Effector memory CD4-positive, alpha-beta T cell (primary cell): ENCODE measurements around the gene SLC16A3.

ENCODE experiments used
- DNase-seq, 3 donors: peaks; one replicate each; pipeline ENCODE4 v3.0.0-alpha.2; 2020
- H3K27ac ChIP-seq: 2 replicates; pipeline ENCODE4 v1.7.0; 2013; ENCODE audit warnings: mild to moderate bottlenecking, low read length, moderate library complexity; ENCODE audit not compliant: insufficient read depth, poor library complexity, severe bottlenecking
- H3K27me3 ChIP-seq: replicated peaks from 2 replicates; pipeline ENCODE4 v1.7.0; 2013; ENCODE audit warnings: mild to moderate bottlenecking, low read length; ENCODE audit not compliant: insufficient read depth, control insufficient read depth, poor library complexity, severe bottlenecking
- H3K36me3 ChIP-seq: 2 replicates; pipeline ENCODE4 v1.7.0; 2013; ENCODE audit warnings: mild to moderate bottlenecking, low read length, moderate library complexity; ENCODE audit not compliant: control insufficient read depth, insufficient read depth
- H3K4me1 ChIP-seq: 2 replicates; pipeline ENCODE4 v1.7.0; 2013; ENCODE audit warnings: low read length, mild to moderate bottlenecking; ENCODE audit not compliant: control insufficient read depth, insufficient read depth, poor library complexity, severe bottlenecking
- H3K4me3 ChIP-seq: 2 replicates; pipeline ENCODE4 v1.7.0; 2013; ENCODE audit warnings: low read length, low read depth, mild to moderate bottlenecking; ENCODE audit not compliant: insufficient read depth, poor library complexity, severe bottlenecking
- H3K9me3 ChIP-seq: 2 replicates; pipeline ENCODE4 v1.7.0; 2013; ENCODE audit warnings: mild to moderate bottlenecking, low read length, moderate library complexity; ENCODE audit not compliant: control insufficient read depth

Gene SLC16A3

GRCh38 chr17:82230609-82231311 is 1.9 kb downstream of the SLC16A3 start:
- DNase-seq: peak; percentile 32 to 60 (median 50)
- no peaks in the 10 kb centered on the region for H3K27me3 ChIP-seq
- H3K27ac ChIP-seq: peak overlapping the region; percentile 45
- H3K36me3 ChIP-seq: no peaks in the 10 kb centered on the region
- peaks cover 37% of the 10 kb centered on the region for H3K4me1 ChIP-seq
- peak overlapping the region; percentile 55 for H3K4me3 ChIP-seq
- no peaks in the 10 kb centered on the region for H3K9me3 ChIP-seq

GRCh38 chr17:82231312-82231561 is 2.4 kb downstream of the SLC16A3 start:
- peak overlapping the region; percentile 45 for H3K27ac ChIP-seq
- H3K36me3 ChIP-seq: no peaks in the 10 kb centered on the region
- DNase-seq: no peak
- H3K27me3 ChIP-seq: no peaks in the 10 kb centered on the region
- peaks cover 42% of the 10 kb centered on the region for H3K4me1 ChIP-seq
- no peaks in the 10 kb centered on the region for H3K9me3 ChIP-seq
- peak overlapping the region; percentile 55 for H3K4me3 ChIP-seq

GRCh38 chr17:82231562-82232321 is 2.9 kb downstream of the SLC16A3 start:
- no peaks in the 10 kb centered on the region for H3K27me3 ChIP-seq
- no peaks in the 10 kb centered on the region for H3K36me3 ChIP-seq
- no peaks in the 10 kb centered on the region for H3K9me3 ChIP-seq
- peak overlapping the region; percentile 55 for H3K4me3 ChIP-seq
- no peak for DNase-seq
- H3K27ac ChIP-seq: peak overlapping the region; percentile 45
- H3K4me1 ChIP-seq: peaks cover 47% of the 10 kb centered on the region

- no peaks in the 10 kb centered on the region for H3K36me3 ChIP-seq
- no peaks in the 10 kb centered on the region for H3K27me3 ChIP-seq
- no peaks in the 10 kb centered on the region for H3K9me3 ChIP-seq
- DNase-seq: no peak
- H3K4me1 ChIP-seq: peaks cover 48% of the 10 kb centered on the region
- no peak overlapping the region for H3K4me3 ChIP-seq
- H3K27ac ChIP-seq: peak overlapping the region; percentile 45
Observed at GRCh38 chr17:82232322-82232820, 3.5 kb downstream of the SLC16A3 start.

GRCh38 chr17:82232876-82233785 is 4.3 kb downstream of the SLC16A3 start:
- no peak for DNase-seq
- Histone ChIP-seq H3K27me3 (no peaks in the 10 kb centered on the region), H3K4me1 (peaks cover 46% of the 10 kb centered on the region), H3K4me3 (no peak overlapping the region), H3K27ac (no peak overlapping the region), H3K36me3 (no peaks in the 10 kb centered on the region), H3K9me3 (no peaks in the 10 kb centered on the region)

GRCh38 chr17:82234211-82235055 is 5.6 kb downstream of the SLC16A3 start:
- H3K27me3 ChIP-seq: no peaks in the 10 kb centered on the region
- no peak overlapping the region for H3K27ac ChIP-seq
- H3K4me3 ChIP-seq: no peak overlapping the region
- H3K4me1 ChIP-seq: peaks cover 50% of the 10 kb centered on the region
- DNase-seq: no peak
- no peaks in the 10 kb centered on the region for H3K9me3 ChIP-seq
- H3K36me3 ChIP-seq: no peaks in the 10 kb centered on the region

- Histone ChIP-seq H3K27ac (no peak overlapping the region), H3K27me3 (no peaks in the 10 kb centered on the region), H3K4me1 (peaks cover 50% of the 10 kb centered on the region), H3K9me3 (no peaks in the 10 kb centered on the region), H3K4me3 (no peak overlapping the region), H3K36me3 (no peaks in the 10 kb centered on the region)
- DNase-seq: no peak
Observed at GRCh38 chr17:82235056-82235774, 6.4 kb downstream of the SLC16A3 start.

GRCh38 chr17:82235775-82236141 is 6.9 kb downstream of the SLC16A3 start:
- no peak overlapping the region for H3K27ac ChIP-seq

More at GRCh38 chr17:82235775-82236141, 6.9 kb downstream of the SLC16A3 start:
- no peak for DNase-seq
- H3K4me1 ChIP-seq: peaks cover 51% of the 10 kb centered on the region
- H3K9me3 ChIP-seq: no peaks in the 10 kb centered on the region
- no peaks in the 10 kb centered on the region for H3K27me3 ChIP-seq
- no peaks in the 10 kb centered on the region for H3K36me3 ChIP-seq
- no peak overlapping the region for H3K4me3 ChIP-seq
